GM19193 (cell line): ENCODE results near the gene PRPF19.

ENCODE experiments used
- POLR2A ChIP-seq: IDR thresholded peaks from 4 replicates; pipeline ENCODE4 v1.6.1; 2011; ENCODE audit not compliant: insufficient read depth, insufficient read length; ENCODE audit errors: extremely low read depth

Gene PRPF19

DNA sequence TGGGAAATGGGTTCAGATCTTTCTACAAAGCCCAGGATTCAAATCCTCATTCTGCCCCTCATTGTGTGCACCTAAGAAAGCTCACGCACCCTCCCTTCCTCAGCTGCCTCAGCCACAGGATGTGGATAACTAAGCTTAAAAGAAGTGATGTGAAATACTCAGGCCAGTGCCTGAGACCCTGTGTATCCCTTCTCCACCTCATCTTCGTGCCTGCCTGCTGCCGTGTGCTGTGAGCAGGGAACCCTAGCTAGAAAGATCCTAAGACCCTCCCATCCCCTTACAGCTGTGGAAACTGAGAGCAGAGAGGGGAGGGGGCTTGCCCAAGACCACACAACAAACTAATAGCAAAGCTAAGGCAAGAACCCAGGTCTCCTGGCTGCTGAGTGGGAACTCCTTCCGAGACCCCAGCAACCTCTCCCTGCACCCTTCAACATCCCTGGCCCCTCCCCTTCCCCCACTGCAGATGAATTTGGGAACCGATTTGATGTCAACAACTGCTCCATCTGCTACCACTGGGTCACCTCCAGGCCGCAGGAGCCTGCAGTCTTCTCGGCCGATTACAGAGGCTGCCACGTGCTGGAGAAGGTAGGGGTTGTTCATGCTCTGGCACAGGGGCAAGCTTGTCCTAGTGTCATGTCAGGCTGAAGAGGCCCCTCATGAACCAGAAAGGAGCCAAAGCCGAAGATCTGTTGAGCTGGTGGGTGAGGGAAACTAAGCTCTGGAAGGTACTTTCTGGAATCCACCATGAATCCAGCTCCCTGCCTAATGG is 37.5 kb downstream of the PRPF19 start:
- no peak for TF ChIP-seq POLR2A

DNA sequence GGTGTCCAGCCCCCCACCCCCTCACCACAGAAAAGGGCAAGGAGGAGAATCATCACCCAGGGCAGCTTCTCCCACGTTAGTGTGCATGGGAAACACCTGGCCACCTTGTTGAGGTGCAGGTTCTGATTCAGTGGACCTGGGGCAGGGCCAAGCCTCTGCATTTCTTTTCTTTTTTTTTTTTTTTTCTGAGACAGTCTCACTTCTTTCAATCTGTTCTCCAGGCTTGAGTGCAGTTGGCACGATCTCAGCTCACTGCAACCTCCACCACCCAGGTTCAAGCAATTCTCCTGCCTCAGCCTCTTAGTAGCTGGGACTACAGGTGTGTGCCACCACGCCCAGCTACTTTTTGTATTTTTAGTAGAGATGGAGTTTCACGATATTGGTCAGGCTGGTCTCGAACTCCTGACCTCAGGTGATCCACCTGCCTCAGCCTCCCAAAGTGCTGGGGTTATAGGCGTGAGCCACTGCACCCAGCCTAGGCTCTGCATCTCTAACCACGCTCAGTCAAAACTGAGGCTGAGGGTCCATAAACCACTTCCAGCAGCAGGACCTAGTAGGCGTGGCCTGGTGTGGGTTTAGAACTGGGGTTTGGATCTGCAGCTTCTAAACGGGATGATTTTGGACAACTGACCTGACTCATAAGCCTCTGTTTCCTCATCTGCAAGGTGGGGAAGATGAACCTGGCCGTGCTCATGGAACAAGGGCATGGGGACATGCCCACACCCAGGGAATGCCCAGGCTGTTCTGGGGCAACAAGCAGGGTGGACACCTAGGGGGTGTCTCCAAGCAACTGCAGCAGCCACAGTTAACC is 38.3 kb downstream of the PRPF19 start:
- no peak for TF ChIP-seq POLR2A

DNA sequence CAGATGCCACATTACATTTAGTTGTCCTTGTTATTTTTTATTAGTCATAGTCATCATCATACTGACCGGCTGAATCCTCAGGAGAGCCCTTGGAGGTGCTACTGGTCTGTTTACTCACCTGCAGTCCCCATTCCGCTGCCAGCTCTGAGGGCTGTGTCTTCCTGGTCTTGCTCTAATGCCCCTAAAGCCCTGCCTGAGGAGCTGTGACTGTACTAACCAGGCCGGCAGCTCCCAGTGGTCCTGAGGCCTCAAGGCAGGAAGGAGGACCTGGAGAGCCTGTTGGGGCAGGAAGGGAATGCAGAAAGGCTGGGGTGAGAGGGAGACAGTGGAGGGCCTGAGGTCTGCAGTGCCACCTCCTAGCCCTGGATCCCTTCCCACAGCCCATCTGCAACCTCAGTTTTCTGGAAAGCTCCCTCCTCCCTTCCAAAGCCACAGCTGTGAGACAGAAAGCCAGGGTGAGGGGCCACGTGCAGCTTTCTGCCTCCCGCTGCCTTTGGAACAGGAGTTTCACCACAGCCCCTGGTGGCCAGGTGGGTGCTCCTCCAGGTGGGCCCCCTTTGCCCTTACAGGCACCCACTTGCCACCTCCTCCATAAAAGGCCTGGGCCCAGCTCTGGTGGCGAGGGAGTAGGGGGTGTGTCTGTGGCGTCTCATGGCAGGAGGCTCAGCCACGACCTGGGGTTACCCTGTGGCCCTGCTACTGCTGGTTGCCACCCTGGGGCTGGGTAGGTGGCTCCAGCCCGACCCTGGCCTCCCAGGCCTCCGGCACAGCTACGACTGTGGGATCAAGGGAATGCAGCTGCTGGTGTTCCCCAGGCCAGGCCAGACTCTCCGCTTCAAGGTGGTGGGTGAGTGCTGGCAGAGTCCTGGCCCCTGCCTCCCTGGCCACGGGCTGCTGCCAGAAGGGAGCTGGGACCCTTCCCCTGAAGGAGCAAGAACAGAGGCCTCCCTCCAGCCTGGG is 39.2 kb downstream of the PRPF19 start, which contains the start of gene ZP1:
Gene ZP1, plus strand, starts transcription at position 632 of the 960 bp plus-strand sequence. Its CDS starts 20 bp downstream, at position 652.
- TF ChIP-seq POLR2A = no peak

DNA sequence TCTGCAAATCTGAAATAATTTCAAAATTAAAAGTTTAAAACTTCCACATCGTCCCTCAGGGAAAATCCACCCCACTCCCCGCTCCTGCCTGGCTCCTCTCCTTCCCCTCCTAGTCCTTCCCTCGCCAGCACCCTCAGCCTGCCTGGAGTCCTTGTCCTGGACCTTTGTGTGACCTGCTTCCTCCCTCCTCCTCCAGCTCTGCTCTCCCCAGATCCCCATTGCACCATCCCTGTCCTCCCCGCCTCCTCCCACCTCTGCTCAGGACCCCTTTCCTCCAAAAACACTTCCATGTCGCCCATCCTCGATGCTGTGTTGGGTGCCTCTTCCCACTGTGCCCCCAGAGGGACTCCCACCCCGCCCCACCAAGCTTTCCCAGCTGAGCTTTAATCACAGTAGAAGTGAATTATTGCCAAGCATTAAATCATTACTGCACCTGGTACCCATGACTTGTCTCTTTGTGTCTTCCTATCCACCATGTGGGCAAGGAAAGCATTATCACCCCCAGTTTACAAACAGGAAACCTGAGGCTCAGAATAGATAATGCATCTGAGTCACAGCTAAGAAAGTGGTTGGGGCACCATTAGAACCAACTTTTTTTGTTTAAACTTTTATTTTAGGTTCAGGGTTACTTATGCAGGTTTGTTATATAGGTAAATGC is 41.4 kb downstream of the PRPF19 start:
- no peak for TF ChIP-seq POLR2A

DNA sequence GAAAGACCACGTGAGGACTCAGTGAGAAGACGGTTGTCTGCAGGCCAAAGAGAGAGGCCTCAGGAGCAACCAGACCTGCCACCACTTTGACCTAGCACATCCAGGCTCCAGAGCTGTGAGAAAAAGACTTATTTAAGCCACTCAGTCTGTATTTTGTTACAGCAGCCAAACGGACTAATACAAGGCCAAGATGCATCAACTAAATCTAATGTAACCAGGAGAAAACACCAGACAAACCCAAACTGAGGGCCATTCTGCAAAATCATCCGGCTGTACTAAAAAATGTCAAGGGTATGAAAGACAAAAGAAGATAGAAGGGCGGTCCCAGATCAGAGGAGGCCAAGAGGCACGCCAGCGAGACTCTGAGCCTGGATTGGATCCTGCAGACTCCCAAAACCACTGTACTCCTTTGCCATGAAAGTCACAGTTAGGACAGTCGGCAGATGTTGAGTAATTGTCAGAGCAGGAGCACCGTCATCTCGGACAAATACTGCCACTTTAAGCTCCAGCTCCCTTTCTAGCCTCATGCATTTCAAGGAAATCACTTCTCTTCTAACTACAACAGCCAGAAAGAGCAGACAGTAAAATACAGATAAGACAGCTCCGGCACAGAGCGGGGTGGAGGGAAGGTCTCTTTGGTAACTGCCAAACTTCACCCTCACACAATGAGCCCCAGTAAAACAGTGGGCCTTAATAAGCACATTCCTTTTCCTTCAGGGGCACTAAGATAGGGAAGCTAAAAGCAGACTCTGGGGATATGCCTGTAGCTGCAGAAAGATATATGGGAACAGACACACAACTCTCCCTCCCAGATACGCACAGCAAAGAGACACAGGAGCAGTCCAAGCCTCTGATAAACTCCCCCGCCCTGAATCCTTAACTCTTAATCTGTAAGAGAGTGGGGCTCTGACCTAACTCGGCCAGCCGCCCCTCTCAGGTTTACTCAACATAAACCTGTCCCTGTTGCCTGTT is 42.5 kb downstream of the PRPF19 start:
- TF ChIP-seq POLR2A = no peak

DNA sequence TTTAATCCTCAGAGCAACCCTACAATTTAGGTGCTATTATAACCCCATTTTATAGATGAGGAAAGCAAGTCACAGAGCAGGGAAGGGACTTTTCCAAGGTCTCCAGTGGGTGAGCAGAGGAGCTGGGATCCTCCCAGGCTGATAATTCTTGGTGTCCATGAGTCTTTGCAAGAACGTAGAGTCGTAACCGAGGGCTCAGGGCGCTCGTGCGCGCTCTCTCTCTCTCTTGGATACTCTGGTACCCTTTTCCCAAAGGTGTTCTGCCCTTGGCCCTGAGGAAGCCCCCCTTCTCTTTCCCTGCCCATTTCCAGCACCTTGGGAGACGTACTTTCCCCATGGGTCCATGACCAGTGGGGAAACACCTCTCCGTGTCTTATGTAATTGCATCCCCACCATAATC is 44.2 kb downstream of the PRPF19 start:
- TF ChIP-seq POLR2A = no peak

DNA sequence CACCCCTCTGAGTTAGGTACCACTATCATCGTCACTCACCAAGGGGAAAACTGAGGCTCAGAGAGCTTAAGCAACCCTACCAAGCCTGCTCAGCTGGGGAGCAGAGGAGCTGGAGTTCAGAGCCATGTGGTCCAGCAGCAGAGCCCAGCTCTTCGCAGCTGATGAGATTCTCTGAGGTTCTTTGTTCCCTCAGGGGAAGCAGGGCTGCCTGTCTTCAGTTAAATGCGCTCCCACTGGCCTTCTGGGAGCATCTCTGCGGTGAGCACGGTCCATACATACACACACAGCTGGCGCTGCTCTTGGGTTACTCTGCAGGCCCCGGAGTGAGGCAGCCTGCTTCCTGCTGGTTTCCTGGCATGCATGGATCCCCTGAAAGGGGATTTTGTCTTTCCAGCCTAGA is 45.4 kb downstream of the PRPF19 start:
- TF ChIP-seq POLR2A = no peak

DNA sequence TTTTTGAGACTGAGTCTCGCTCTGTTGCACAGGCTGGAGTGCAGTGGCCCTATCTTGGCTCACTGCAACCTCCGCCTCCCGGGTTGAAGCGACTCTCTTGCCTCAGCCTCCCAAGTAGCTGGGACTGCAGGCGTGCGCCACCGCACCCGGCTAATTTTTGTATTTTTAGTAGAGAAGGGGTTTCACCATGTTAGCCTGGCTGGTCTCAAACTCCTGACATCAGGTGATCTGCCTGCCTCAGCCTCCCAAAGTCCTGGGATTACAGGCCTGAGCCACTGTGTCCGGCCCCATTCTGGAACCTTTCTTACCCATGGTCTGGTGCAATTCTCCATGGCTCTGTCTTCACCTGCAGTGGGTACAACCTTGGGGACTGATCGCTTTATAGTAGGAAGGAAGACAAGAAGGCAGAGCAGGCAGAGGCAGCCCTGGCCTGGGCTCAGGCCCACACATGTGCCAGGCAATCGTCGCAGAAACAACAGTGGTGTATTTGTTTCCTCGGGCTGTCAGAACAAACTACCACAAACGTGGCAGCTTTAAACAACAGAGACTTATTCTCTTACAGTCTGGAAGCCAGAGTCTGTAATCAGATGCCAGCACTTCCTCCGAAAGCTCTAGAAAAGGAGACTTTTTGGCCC is 46.7 kb downstream of the PRPF19 start:
- no peak for TF ChIP-seq POLR2A

DNA sequence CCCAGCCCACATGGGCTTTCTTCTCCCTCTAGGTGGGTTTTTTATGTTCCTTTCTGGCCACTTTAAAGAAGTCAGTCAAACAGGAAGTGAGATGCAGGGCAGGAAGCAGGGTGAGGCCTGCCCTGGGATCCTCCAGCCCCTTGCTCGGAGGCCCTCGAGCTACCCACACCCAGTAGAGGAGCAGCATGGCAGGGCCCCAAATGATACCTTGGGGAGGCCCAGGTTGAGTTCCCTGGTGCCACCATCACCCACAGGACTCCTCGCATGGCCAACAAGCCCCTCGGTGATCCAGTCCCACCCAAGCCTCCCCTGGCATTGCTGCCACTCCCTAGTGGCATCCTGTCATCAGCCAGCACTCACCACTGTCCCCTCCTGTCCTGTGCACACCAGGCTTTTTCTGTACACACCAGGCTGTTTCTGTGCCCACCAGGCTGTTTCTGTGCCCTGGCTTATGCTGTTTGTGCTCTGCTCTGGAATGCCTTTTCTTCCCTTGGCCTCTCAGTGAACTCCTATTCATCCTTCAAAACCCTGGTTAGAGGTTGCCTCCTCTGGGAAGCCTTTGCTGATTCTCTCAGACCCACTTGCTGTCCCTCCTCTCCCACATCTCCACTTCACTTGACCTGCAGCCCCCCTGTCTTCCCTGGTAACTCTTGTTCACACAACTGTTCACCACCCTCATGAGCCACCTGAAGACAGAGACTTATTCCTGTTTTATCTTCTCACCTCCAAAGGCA is 47.5 kb downstream of the PRPF19 start:
- no peak for TF ChIP-seq POLR2A

DNA sequence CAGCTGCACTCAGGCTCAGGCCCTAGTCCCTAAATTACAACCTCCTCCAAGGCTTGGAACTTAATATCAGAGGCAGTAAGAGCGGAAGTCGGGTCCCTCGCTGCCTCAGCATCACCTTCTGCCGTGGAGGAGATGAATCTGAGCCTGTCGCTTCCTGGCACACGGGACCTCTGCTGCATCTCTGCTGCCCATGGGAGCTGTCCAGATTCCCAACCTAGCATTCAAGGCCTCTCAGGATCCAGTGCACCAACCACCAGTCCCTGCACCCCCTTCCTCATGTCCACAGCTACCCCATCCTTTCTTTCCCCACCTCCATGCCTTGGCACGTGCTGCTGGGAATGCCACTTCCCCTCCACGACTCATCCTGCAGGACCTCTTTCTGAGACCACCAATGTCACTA is 48.1 kb downstream of the PRPF19 start:
- TF ChIP-seq POLR2A = no peak

DNA sequence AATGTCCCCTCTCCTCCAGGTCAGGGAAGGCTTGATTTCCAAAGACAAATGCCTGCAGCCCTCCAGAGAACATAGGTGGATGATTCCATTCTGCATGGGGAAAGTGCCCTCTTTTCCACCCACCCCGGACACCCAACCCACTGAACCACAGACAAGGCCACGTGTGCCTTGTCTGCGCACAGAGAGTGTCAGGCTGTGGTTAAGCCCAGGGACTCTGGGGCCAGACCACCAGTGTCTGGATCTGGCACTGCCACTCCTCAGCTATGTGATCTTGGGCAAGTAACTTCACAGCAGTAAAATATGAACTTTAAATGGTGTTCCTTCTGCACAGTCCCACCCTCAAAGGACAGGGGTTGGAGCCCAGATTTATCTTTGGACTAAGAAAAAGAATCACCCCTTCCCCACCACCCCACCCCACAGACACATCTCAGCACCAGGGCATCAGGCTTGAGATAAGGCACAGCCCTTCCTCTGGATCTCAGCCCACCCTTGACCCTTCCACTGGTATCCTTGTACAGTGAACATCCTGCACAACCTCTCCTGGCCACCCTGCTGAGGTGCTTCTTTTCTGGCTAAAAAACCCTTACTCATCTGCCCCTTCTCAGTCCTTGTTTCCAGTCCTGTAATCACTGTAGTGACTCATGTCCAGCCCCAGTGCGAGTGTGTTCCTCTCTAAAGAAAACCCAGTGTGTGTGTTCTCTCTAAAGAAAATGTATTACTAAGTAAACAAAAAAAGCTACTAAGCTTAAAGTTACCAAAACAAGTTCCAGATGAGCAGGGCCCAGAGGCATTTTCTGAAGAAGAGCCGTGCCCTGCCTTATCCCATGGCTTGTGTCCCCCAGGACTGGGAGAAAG is 48.8 kb downstream of the PRPF19 start:
- no peak for TF ChIP-seq POLR2A
